OCI-LY7 (cell line): ENCODE results near the gene GRAMD1B.

Experiments used
- CTCF ChIP-seq: fragments of 200-600 bp; sonication (generic); conservative IDR thresholded peaks from 2 replicates; pipeline ENCODE4 v1.5.1; 2014; ENCODE audit warnings: mild to moderate bottlenecking, antibody characterized with exemption, low read length, moderate library complexity, mixed read lengths
- EZH2phosphoT487 ChIP-seq: fragments of 200-600 bp; sonication (generic); IDR thresholded peaks from 2 replicates; pipeline ENCODE4 v1.6.1; 2018; ENCODE audit warnings: low read depth, borderline replicate concordance, mild to moderate bottlenecking, mixed run types, antibody characterized with exemption, low read length, moderate library complexity, mixed read lengths

- TF ChIP-seq CTCF, result no peak
- TF ChIP-seq EZH2phosphoT487, result no peak
Observed at GRCh38 chr11:123624974-123625373, 194.9 kb downstream of the GRAMD1B start.
